GM18505 (cell line): ENCODE results near the gene CRACDL.

ENCODE experiments used
- ATAC-seq: cut with Tn5 transposase; IDR thresholded peaks from one replicate; pipeline ENCODE4 v1.9.1; 2021; ENCODE audit not compliant: unreplicated experiment
- POLR2A ChIP-seq: IDR thresholded peaks from 4 replicates; pipeline ENCODE4 v1.6.1; 2011; ENCODE audit warnings: borderline replicate concordance; ENCODE audit not compliant: insufficient read depth, insufficient read length; ENCODE audit errors: extremely low read depth

The CRACDL gene

GRCh38 chr2:98935111-98935770 lies 784 bp downstream of the CRACDL start:
- no peak for TF ChIP-seq POLR2A

GRCh38 chr2:98932778-98933343 lies 3.2 kb downstream of the CRACDL start:
- no peak for ATAC-seq
- no peak for TF ChIP-seq POLR2A

More at GRCh38 chr2:98935111-98935770, 784 bp downstream of the CRACDL start:
- no peak for ATAC-seq

GRCh38 chr2:98932164-98932563 lies 3.9 kb downstream of the CRACDL start:
- no peak for ATAC-seq

GRCh38 chr2:98931596-98931995 lies 4.4 kb downstream of the CRACDL start:
- no peak for TF ChIP-seq POLR2A

More at GRCh38 chr2:98932164-98932563, 3.9 kb downstream of the CRACDL start:
- TF ChIP-seq POLR2A = no peak

GRCh38 chr2:98929920-98930319 lies 6.1 kb downstream of the CRACDL start:
- ATAC-seq = no peak

More at GRCh38 chr2:98931596-98931995, 4.4 kb downstream of the CRACDL start:
- no peak for ATAC-seq

GRCh38 chr2:98928242-98928641 lies 7.8 kb downstream of the CRACDL start:
- TF ChIP-seq POLR2A = no peak
- ATAC-seq = no peak

More at GRCh38 chr2:98929920-98930319, 6.1 kb downstream of the CRACDL start:
- no peak for TF ChIP-seq POLR2A

- no peak for ATAC-seq
- TF ChIP-seq POLR2A = no peak
Measured at GRCh38 chr2:98927027-98927426, 9.0 kb downstream of the CRACDL start.

GRCh38 chr2:98926601-98927000 lies 9.4 kb downstream of the CRACDL start:
- TF ChIP-seq POLR2A = no peak
- no peak for ATAC-seq

GRCh38 chr2:98924910-98925309 lies 11.1 kb downstream of the CRACDL start:
- ATAC-seq = no peak

GRCh38 chr2:98924038-98924830 lies 11.8 kb downstream of the CRACDL start:
- no peak for TF ChIP-seq POLR2A
- no peak for ATAC-seq

More at GRCh38 chr2:98924910-98925309, 11.1 kb downstream of the CRACDL start:
- TF ChIP-seq POLR2A = no peak

GRCh38 chr2:98923244-98923940 lies 12.6 kb downstream of the CRACDL start:
- ATAC-seq = no peak
- no peak for TF ChIP-seq POLR2A

GRCh38 chr2:98921062-98921461 lies 15.0 kb downstream of the CRACDL start:
- TF ChIP-seq POLR2A = no peak

GRCh38 chr2:98917031-98917471 lies 19.0 kb downstream of the CRACDL start:
- ATAC-seq = no peak
- no peak for TF ChIP-seq POLR2A

More at GRCh38 chr2:98921062-98921461, 15.0 kb downstream of the CRACDL start:
- no peak for ATAC-seq
